ENCODE measurements around the gene MRPL42. TPM values are rescaled to one million over a fixed set of nuclear protein-coding genes. Genes with fewer than 3 reads are reported as not detected.

MRPL42 gene
- total RNA-seq, 1 donor from 2014 or later = 287 TPM

GRCh38 chr12:93468008-93468371 is 676 bp downstream of the MRPL42 start:
- peaks cover 18% of the 10 kb centered on the region for H3K36me3 ChIP-seq
- peak overlapping the region; percentile 99 for H3K4me3 Mint-ChIP-seq
- peaks cover 57% of the 10 kb centered on the region for H3K79me2 ChIP-seq (ENCODE audit: low read depth)
- no peak for DNase-seq (ENCODE audit: low spot score)
- peak overlapping the region; percentile 92 for H3K4me3 ChIP-seq
- peak overlapping the region; percentile 98 for H3K27ac ChIP-seq
- H3K4me2 ChIP-seq = peak overlapping the region; percentile 95
- H3K9me3 Mint-ChIP-seq = no peaks in the 10 kb centered on the region
- H3K36me3 Mint-ChIP-seq = peaks cover 9% of the 10 kb centered on the region
- H3K27ac Mint-ChIP-seq = peak overlapping the region; percentile 100
- no peaks in the 10 kb centered on the region for H3K27me3 ChIP-seq
- peak overlapping the region; percentile 94 for H3K9ac ChIP-seq
- H2AFZ ChIP-seq (replicated peaks) = peak overlapping the region; percentile 99
- H3K9me3 ChIP-seq (ENCODE audit: low read depth) = no peaks in the 10 kb centered on the region
- H3K4me1 Mint-ChIP-seq = peaks cover 20% of the 10 kb centered on the region
- peaks cover 19% of the 10 kb centered on the region for H3K4me1 ChIP-seq
- H3F3A ChIP-seq (ENCODE audit: low read depth) = peaks cover 7% of the 10 kb centered on the region
- TF ChIP-seq EZH2 (IDR thresholded peaks at IDR 0.05) = no peak
- TF ChIP-seq CTCF (IDR thresholded peaks at IDR 0.05) = no peak
- TF ChIP-seq EZH2phosphoT487 (IDR thresholded peaks at IDR 0.05) = no peak
- peaks cover 11% of the 10 kb centered on the region for H3K27me3 Mint-ChIP-seq (ENCODE audit: insufficient read depth, low read depth)
- peaks cover 46% of the 10 kb centered on the region for H4K20me1 ChIP-seq (ENCODE audit: low read depth)

GRCh38 chr12:93469386-93469785 is 2.1 kb downstream of the MRPL42 start:
- no peak for DNase-seq (ENCODE audit: low spot score)
- H3K4me3 Mint-ChIP-seq = peak overlapping the region; percentile 38
- Histone ChIP-seq H4K20me1 (ENCODE audit: low read depth) (peaks cover 50% of the 10 kb centered on the region), H2AFZ (replicated peaks) (no peak overlapping the region), H3K4me2 (peak overlapping the region; percentile 95), H3K79me2 (ENCODE audit: low read depth) (peaks cover 71% of the 10 kb centered on the region), H3K27me3 (no peaks in the 10 kb centered on the region), H3K27ac (no peak overlapping the region), H3K36me3 (peaks cover 20% of the 10 kb centered on the region), H3K9me3 (ENCODE audit: low read depth) (no peaks in the 10 kb centered on the region), H3K9ac (no peak overlapping the region), H3K4me1 (peaks cover 19% of the 10 kb centered on the region), H3K4me3 (peak overlapping the region; percentile 92), H3F3A (ENCODE audit: low read depth) (peaks cover 7% of the 10 kb centered on the region)
- peaks cover 12% of the 10 kb centered on the region for H3K36me3 Mint-ChIP-seq
- TF ChIP-seq EZH2phosphoT487 (IDR thresholded peaks at IDR 0.05) (no peak), CTCF (IDR thresholded peaks at IDR 0.05) (no peak), EZH2 (IDR thresholded peaks at IDR 0.05) (no peak)
- H3K27ac Mint-ChIP-seq = no peak overlapping the region
- peaks cover 8% of the 10 kb centered on the region for H3K27me3 Mint-ChIP-seq (ENCODE audit: insufficient read depth, low read depth)
- H3K9me3 Mint-ChIP-seq = no peaks in the 10 kb centered on the region
- H3K4me1 Mint-ChIP-seq = peaks cover 20% of the 10 kb centered on the region

- no peak for DNase-seq (ENCODE audit: low spot score)
- no peak for TF ChIP-seq CTCF (IDR thresholded peaks at IDR 0.05)
- no peak for TF ChIP-seq EZH2phosphoT487 (IDR thresholded peaks at IDR 0.05)
- TF ChIP-seq EZH2 (IDR thresholded peaks at IDR 0.05) = no peak
- Histone ChIP-seq H3K27ac (no peak overlapping the region), H2AFZ (replicated peaks) (no peak overlapping the region), H3K4me3 (no peak overlapping the region), H3K4me2 (no peak overlapping the region), H3K27me3 (no peaks in the 10 kb centered on the region), H3K36me3 (peaks cover 39% of the 10 kb centered on the region), H3K9ac (no peak overlapping the region), H3K79me2 (ENCODE audit: low read depth) (peaks cover 81% of the 10 kb centered on the region), H4K20me1 (ENCODE audit: low read depth) (peaks cover 51% of the 10 kb centered on the region), H3K9me3 (ENCODE audit: low read depth) (no peaks in the 10 kb centered on the region), H3K4me1 (no peaks in the 10 kb centered on the region), H3F3A (ENCODE audit: low read depth) (peaks cover 7% of the 10 kb centered on the region)
- Mint-ChIP-seq H3K4me3 (no peak overlapping the region), H3K9me3 (no peaks in the 10 kb centered on the region), H3K27me3 (ENCODE audit: insufficient read depth, low read depth) (no peaks in the 10 kb centered on the region), H3K36me3 (peaks cover 11% of the 10 kb centered on the region), H3K27ac (no peak overlapping the region), H3K4me1 (no peaks in the 10 kb centered on the region)
Observed at GRCh38 chr12:93476555-93476954, 9.2 kb downstream of the MRPL42 start.

All from neural progenitor cell (in vitro differentiated cells).